GM21528 (cell line): ENCODE results near the gene POLR2J.
"Not testable (repeated sequence)": the region's sequence is repeated elsewhere in the genome, so short reads cannot be mapped to it uniquely, and the experiment has no call there.

Source experiments
- ATAC-seq: cut with Tn5 transposase; IDR thresholded peaks from one replicate; pipeline ENCODE4 v1.9.1; 2021; ENCODE audit warnings: mild to moderate bottlenecking, moderate library complexity; ENCODE audit not compliant: unreplicated experiment, low FRiP score

POLR2J gene

GRCh38 chr7:102478314-102479208 is at the start of gene POLR2J:
TSS of gene POLR2J (minus strand) at chr7:102478922. CDS start at chr7:102478860, 62 bp downstream.
- peak; percentile 81 for ATAC-seq

- not testable (repeated sequence) for ATAC-seq
These were observed 49.4 kb upstream of the POLR2J start for GRCh38 chr7:102527822-102528793.

GRCh38 chr7:102527182-102527581 is 48.5 kb upstream of the POLR2J start:
- ATAC-seq, result not testable (repeated sequence)

GRCh38 chr7:102524803-102525202 is 46.1 kb upstream of the POLR2J start:
- not testable (repeated sequence) for ATAC-seq

GRCh38 chr7:102520797-102521196 is 42.1 kb upstream of the POLR2J start:
- ATAC-seq, result not testable (repeated sequence)

GRCh38 chr7:102517550-102518147 is 38.9 kb upstream of the POLR2J start, which contains the start of gene RASA4B:
TSS of gene RASA4B (minus strand) at chr7:102517777. CDS start at chr7:102517710, 67 bp downstream.
- peak; percentile 52 for ATAC-seq

GRCh38 chr7:102516951-102517350 is 38.2 kb upstream of the POLR2J start:
- not testable (repeated sequence) for ATAC-seq

GRCh38 chr7:102515889-102516288 is 37.2 kb upstream of the POLR2J start:
- ATAC-seq, result not testable (repeated sequence)

GRCh38 chr7:102514881-102515721 is 36.4 kb upstream of the POLR2J start:
- ATAC-seq, result peak; percentile 72

- not testable (repeated sequence) for ATAC-seq
These were observed 34.0 kb upstream of the POLR2J start for GRCh38 chr7:102512642-102513221.

GRCh38 chr7:102511860-102512522 is 33.3 kb upstream of the POLR2J start:
- peak; percentile 31 for ATAC-seq

- ATAC-seq, result not testable (repeated sequence)
These were observed 31.9 kb upstream of the POLR2J start for GRCh38 chr7:102510575-102510974.

- ATAC-seq, result not testable (repeated sequence)
These were observed 28.8 kb upstream of the POLR2J start for GRCh38 chr7:102507410-102508088.

- ATAC-seq, result not testable (repeated sequence)
These were observed 26.8 kb upstream of the POLR2J start for GRCh38 chr7:102505298-102506185.

- not testable (repeated sequence) for ATAC-seq
These were observed 24.4 kb upstream of the POLR2J start for GRCh38 chr7:102503141-102503540.

GRCh38 chr7:102498321-102498720 is 19.6 kb upstream of the POLR2J start:
- ATAC-seq, result not testable (repeated sequence)

- ATAC-seq, result not testable (repeated sequence)
These were observed 18.6 kb upstream of the POLR2J start for GRCh38 chr7:102497308-102497707.
